IMR-90 (cell line): ENCODE results near the gene CBX3. TPM values are rescaled to one million over a fixed set of nuclear protein-coding genes. Genes with fewer than 3 reads are reported as not detected.

Experiments
- ATAC-seq: fragments of 200-7000 bp; cut with Tn5 transposase; 2 replicates; pipeline ENCODE4 v1.9.1; 2020; ENCODE audit warnings: low read depth, mild to moderate bottlenecking, moderate library complexity
- BruUV-seq: library from RNA; stranded (reverse); fragments of 400-500 nt; replicated peaks from 2 replicates; lab custom pipeline; 2021; lab: Mats Ljungman, UMichigan
- CTCF ChIA-PET: fragments of 300-600 bp; formaldehyde crosslinking; extraction: SDS; loops from one replicate; lab custom pipeline; 2021; ENCODE audit warnings: antibody characterized with exemption; lab: Yijun Ruan, JAX
- POLR2A ChIA-PET: fragments of 300-600 bp; sonication (Branson Sonifier 250); formaldehyde crosslinking; loops from one replicate; lab custom pipeline; 2022; ENCODE audit warnings: antibody characterized with exemption; ENCODE audit not compliant: unreplicated experiment; lab: Charles Lee
- DNase-seq: peaks from one replicate; pipeline ENCODE4 v3.0.0; 2013
- H2AFZ ChIP-seq: replicated peaks from 2 replicates; pipeline ENCODE3; 2013; ENCODE audit warnings: low read length, mild to moderate bottlenecking; ENCODE audit not compliant: poor library complexity
- H2AK5ac ChIP-seq: 2 replicates; pipeline ENCODE4 v1.6.1; 2013; ENCODE audit warnings: low read depth, low read length, inconsistent platforms
- H2AK9ac ChIP-seq: replicated peaks from 2 replicates; pipeline ENCODE3; 2013; ENCODE audit warnings: mild to moderate bottlenecking, low read depth, low read length, moderate library complexity; ENCODE audit not compliant: poor library complexity
- H2BK120ac ChIP-seq: 2 replicates; pipeline ENCODE4 v1.6.1; 2013; ENCODE audit warnings: low read depth, low read length, inconsistent platforms
- H2BK15ac ChIP-seq: 3 replicates; pipeline ENCODE4 v1.6.1; 2013; ENCODE audit warnings: low read depth, low read length, inconsistent platforms
- H2BK20ac ChIP-seq: 2 replicates; pipeline ENCODE4 v1.6.1; 2013; ENCODE audit warnings: low read depth, mild to moderate bottlenecking, inconsistent platforms, low read length, moderate library complexity
- H2BK5ac ChIP-seq: 2 replicates; pipeline ENCODE4 v1.6.1; 2013; ENCODE audit warnings: mild to moderate bottlenecking, low read depth, low read length, inconsistent platforms; ENCODE audit not compliant: poor library complexity, severe bottlenecking
- H3K14ac ChIP-seq: replicated peaks from 2 replicates; pipeline ENCODE4 v1.6.1; 2013; ENCODE audit warnings: low read depth, low read length, inconsistent platforms
- H3K18ac ChIP-seq: 2 replicates; pipeline ENCODE4 v1.6.1; 2013; ENCODE audit warnings: low read depth, low read length, control low read depth
- H3K23ac ChIP-seq: 2 replicates; pipeline ENCODE4 v1.6.1; 2013; ENCODE audit warnings: low read depth, low read length, inconsistent platforms
- H3K27ac ChIP-seq: 2 replicates; pipeline ENCODE4 v1.5.1; 2013; ENCODE audit warnings: mild to moderate bottlenecking, control low read depth, low read length; ENCODE audit not compliant: insufficient read depth
- H3K27me3 ChIP-seq: 2 replicates; pipeline ENCODE4 v1.6.1; 2013; ENCODE audit warnings: low read length; ENCODE audit not compliant: control insufficient read depth, insufficient read depth
- H3K36me3 ChIP-seq: 2 replicates; pipeline ENCODE4 v1.6.1; 2013; ENCODE audit warnings: low read length, mixed read lengths; ENCODE audit not compliant: control insufficient read depth, insufficient read depth
- H3K4ac ChIP-seq: 2 replicates; pipeline ENCODE4 v1.6.1; 2013; ENCODE audit warnings: low read depth, low read length, inconsistent platforms
- H3K4me1 ChIP-seq: 2 replicates; pipeline ENCODE4 v1.6.1; 2013; ENCODE audit warnings: low read length, mixed read lengths; ENCODE audit not compliant: control insufficient read depth, insufficient read depth
- H3K4me2 ChIP-seq: 2 replicates; pipeline ENCODE4 v1.6.1; 2013; ENCODE audit warnings: low read depth, mild to moderate bottlenecking, control low read depth, low read length, moderate library complexity
- H3K4me3 ChIP-seq: 2 replicates; pipeline ENCODE4 v1.5.1; 2013; ENCODE audit warnings: low read depth, mild to moderate bottlenecking, control low read depth, low read length, moderate library complexity; ENCODE audit not compliant: insufficient read depth
- H3K56ac ChIP-seq: 2 replicates; pipeline ENCODE4 v1.6.1; 2013; ENCODE audit warnings: low read length, inconsistent platforms; ENCODE audit not compliant: insufficient read depth; ENCODE audit errors: extremely low read depth
- H3K79me1 ChIP-seq, 2 experiments: 2 replicates each; pipeline ENCODE4 v1.6.1; 2013; ENCODE audit warnings: low read length in 2 of 2, inconsistent platforms in 1 of 2, low read depth in 1 of 2
- H3K9ac ChIP-seq: 2 replicates; pipeline ENCODE4 v1.6.1; 2013; ENCODE audit warnings: low read depth, low read length, control low read depth
- H3K9me1 ChIP-seq: 2 replicates; pipeline ENCODE4 v1.6.1; 2013; ENCODE audit warnings: low read length, inconsistent platforms; ENCODE audit not compliant: insufficient read depth
- H3K9me3 ChIP-seq: 2 replicates; pipeline ENCODE4 v1.6.1; 2013; ENCODE audit warnings: low read length; ENCODE audit not compliant: control insufficient read depth, insufficient read depth
- H4K20me1 ChIP-seq: 2 replicates; pipeline ENCODE4 v1.6.1; 2013; ENCODE audit warnings: low read length, inconsistent platforms; ENCODE audit not compliant: insufficient read depth
- H4K5ac ChIP-seq: 2 replicates; pipeline ENCODE4 v1.6.1; 2013; ENCODE audit warnings: mild to moderate bottlenecking, low read depth, low read length, control low read depth
- H4K8ac ChIP-seq, 2 experiments: 2 replicates each; pipeline ENCODE4 v1.6.1; 2013; ENCODE audit warnings: low read depth in 2 of 2, low read length in 2 of 2, control low read depth in 1 of 2, inconsistent platforms in 1 of 2
- H4K91ac ChIP-seq: 2 replicates; pipeline ENCODE4 v1.6.1; 2013; ENCODE audit warnings: low read depth, low read length, inconsistent platforms; ENCODE audit not compliant: insufficient read depth
- BHLHE40 ChIP-seq: fragments of 150-350 bp; IDR thresholded peaks from 2 replicates; pipeline ENCODE4 v1.6.1; 2016; ENCODE audit warnings: mild to moderate bottlenecking, low read depth, low read length
- CEBPB ChIP-seq: IDR thresholded peaks from 2 replicates; pipeline ENCODE4 v1.6.1; 2012; ENCODE audit warnings: low read depth, low read length, improper control_type of control experiment
- CHD1 ChIP-seq: IDR thresholded peaks from 2 replicates; pipeline ENCODE4 v1.6.1; 2012; ENCODE audit warnings: low read depth, low read length, improper control_type of control experiment
- FOS ChIP-seq: fragments of 150-350 bp; IDR thresholded peaks from 2 replicates; pipeline ENCODE4 v1.6.1; 2016; ENCODE audit warnings: low read depth, low read length
- MAFK ChIP-seq: IDR thresholded peaks from 2 replicates; pipeline ENCODE4 v1.6.1; 2012; ENCODE audit warnings: low read depth, low read length, improper control_type of control experiment
- MXI1 ChIP-seq: IDR thresholded peaks from 2 replicates; pipeline ENCODE4 v1.6.1; 2012; ENCODE audit warnings: low read depth, mild to moderate bottlenecking, low read length, moderate library complexity, borderline replicate concordance
- NFE2L2 ChIP-seq: fragments of 150-350 bp; IDR thresholded peaks from 2 replicates; pipeline ENCODE4 v1.6.1; 2016; ENCODE audit warnings: low read depth, mild to moderate bottlenecking, low read length
- POLR2A ChIP-seq: IDR thresholded peaks from 2 replicates; pipeline ENCODE4 v1.6.1; 2012; ENCODE audit warnings: mild to moderate bottlenecking, low read depth, low read length
- RAD21 ChIP-seq: IDR thresholded peaks from 2 replicates; pipeline ENCODE4 v1.6.1; 2012; ENCODE audit warnings: low read length, improper control_type of control experiment
- RCOR1 ChIP-seq: IDR thresholded peaks from 2 replicates; pipeline ENCODE4 v1.6.1; 2012; ENCODE audit warnings: mild to moderate bottlenecking, low read length, improper control_type of control experiment; ENCODE audit not compliant: insufficient replicate concordance
- RFX5 ChIP-seq: IDR thresholded peaks from 2 replicates; pipeline ENCODE4 v1.8.0; 2012; ENCODE audit warnings: low read depth, mild to moderate bottlenecking, low read length, moderate library complexity
- SMC3 ChIP-seq: fragments of 150-350 bp; IDR thresholded peaks from 2 replicates; pipeline ENCODE4 v1.6.1; 2016; ENCODE audit warnings: low read depth, mild to moderate bottlenecking, antibody characterized with exemption, low read length, moderate library complexity
- WGBS, 2 experiments: methylation state at CpG; one replicate each; pipeline versions ENCODE4 v1.1.5 to v1.1.7; 2013; ENCODE audit warnings: missing lambda C conversion rate in 2 of 2; ENCODE audit not compliant: insufficient read length in 1 of 2; ENCODE audit errors: extremely low coverage in 2 of 2; 5-methylcytosine and 5-hydroxymethylcytosine counted together
- dilution Hi-C: fragments of 300-500 bp; cut with HindIII; formaldehyde crosslinking; loops from one replicate; pipeline ENCODE4 v1.14.3; 2018; ENCODE audit warnings: low sequenced_read_pairs; ENCODE audit not compliant: unreplicated experiment
- in situ Hi-C: fragments of 300-500 bp; cut with MboI; formaldehyde crosslinking; loops from 3 replicates; pipeline ENCODE4 v1.14.3; 2019; ENCODE audit warnings: low sequenced_read_pairs, inconsistent platforms, mixed read lengths
- intact Hi-C: fragments of 100-400 bp; cut with micrococcal nuclease; formaldehyde crosslinking; loops from 2 replicates; pipeline ENCODE4 v1.10.0; 2022
- polyA plus RNA-seq, 3 experiments: library from polyadenylated mRNA; depleted of rRNA; stranded (reverse); fragments of >200 nt; gene quantifications; 2 replicates each; pipeline ENCODE4 v1.2.3, GENCODE V29; 2012; ENCODE audit warnings: low replicate concordance in 1 of 3
- total RNA-seq: library from RNA; depleted of rRNA; stranded (reverse); fragments of >200 nt; gene quantifications from 2 replicates; pipeline ENCODE4 v1.2.3, GENCODE V29; 2012
- TF ChIP-seq, protein P1 (sequence below): fragments of 150-350 bp; IDR thresholded peaks from 2 replicates; pipeline ENCODE4 v1.6.1; 2017; ENCODE audit warnings: mild to moderate bottlenecking, antibody characterized with exemption, low read length, low read depth
- TF ChIP-seq, protein P2 (sequence below): conservative IDR thresholded peaks from 2 replicates; pipeline ENCODE4 v1.5.1; 2012; ENCODE audit warnings: mild to moderate bottlenecking, low read depth, low read length, improper control_type of control experiment
- TF ChIP-seq, protein P3 (sequence below): fragments of 150-350 bp; IDR thresholded peaks from 2 replicates; pipeline ENCODE4 v1.6.1; 2016; ENCODE audit warnings: low read depth, mild to moderate bottlenecking, low read length, moderate library complexity, borderline replicate concordance

CBX3 gene
- total and polyA plus RNA-seq, 2 of the 4 experiments (the other 2 are of a cell fraction) = 38.2 to 76.5 TPM

DNA sequence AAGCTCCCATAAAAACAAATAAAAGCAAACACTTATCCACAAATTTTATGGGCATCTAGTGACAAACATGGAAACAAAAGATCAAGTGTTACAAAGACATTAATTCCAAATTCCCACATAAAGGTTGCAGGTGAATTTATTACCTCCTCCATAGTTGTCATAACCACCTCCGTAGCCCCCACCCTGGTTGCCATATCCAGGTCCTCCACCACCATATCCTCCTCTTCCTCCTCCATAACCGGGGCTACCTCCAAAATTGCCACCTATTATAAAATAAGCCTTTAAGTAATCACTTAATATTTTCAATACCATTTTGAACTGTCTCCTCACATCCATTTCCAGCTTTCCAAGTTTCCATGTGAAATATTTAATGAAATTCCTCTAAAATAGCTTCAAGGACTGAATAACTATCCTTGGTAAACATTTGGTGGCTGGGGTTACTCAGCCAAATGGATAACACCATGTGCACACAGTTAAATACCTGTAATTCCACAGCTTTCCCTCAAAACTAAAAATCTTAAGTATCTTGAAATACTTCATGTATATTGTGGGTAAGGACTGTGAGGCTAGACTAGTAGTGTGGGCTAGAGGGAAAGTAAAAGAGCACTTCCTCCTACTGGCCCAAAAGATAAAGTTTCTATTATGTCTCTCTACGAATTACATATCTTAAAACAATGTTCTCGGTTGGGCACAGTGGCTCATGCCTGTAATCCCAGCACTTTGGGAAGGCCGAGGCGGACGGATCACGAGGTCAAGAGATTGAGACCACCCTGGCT, 7.9 kb upstream of the CBX3 start:
- no TSS peak for BruUV-seq
- no peak overlapping the region for H3K4me2 ChIP-seq
- H3K9ac ChIP-seq = no peak overlapping the region
- ChIA-PET POLR2A (no interaction called here), CTCF (interaction anchor here (0.7 kb wide), 1 partner anchor 102 kb away, joined by 3 read pairs; no protein-coding TSS in a partner anchor)
- no peak overlapping the region for H3K4me3 ChIP-seq
- peaks cover 88% of the 10 kb centered on the region for H4K20me1 ChIP-seq
- no peaks in the 10 kb centered on the region for H3K9me3 ChIP-seq
- H3K18ac ChIP-seq = no peak overlapping the region
- H3K36me3 ChIP-seq = peaks cover 51% of the 10 kb centered on the region
- dilution Hi-C loops (no loop called here), in situ Hi-C loops (loop anchor here (10.0 kb wide), 2 partner anchors 911 to 951 kb away; partner anchors contain the start of genes HOXA2, HOXA5 and HOXA6), intact Hi-C loops (no loop called here)
- whole genome bisulfite sequencing, 2 experiments = 80% methylated on average over 1 of the region's 8 CpGs; no CpG with 5 or more reads in 1 of the 2 experiments
- H3K27ac ChIP-seq = no peak overlapping the region
- no peaks in the 10 kb centered on the region for H3K27me3 ChIP-seq
- no peak overlapping the region for H3K23ac ChIP-seq
- H2AFZ ChIP-seq = no peak overlapping the region
- H3K56ac ChIP-seq = no peak overlapping the region
- no peak overlapping the region for H3K14ac ChIP-seq
- H2AK5ac ChIP-seq = no peak overlapping the region
- peaks cover 27 to 47% of the 10 kb centered on the region in 2 experiments for H3K79me1 ChIP-seq
- H4K5ac ChIP-seq = no peak overlapping the region
- H4K91ac ChIP-seq = no peak overlapping the region
- ATAC-seq (no peak), DNase-seq (no peak)
- no peak overlapping the region for H3K4ac ChIP-seq
- H2BK5ac ChIP-seq = no peak overlapping the region
- no peak overlapping the region for H4K8ac ChIP-seq
- no peak overlapping the region for H2AK9ac ChIP-seq
- H3K4me1 ChIP-seq = peaks cover 5% of the 10 kb centered on the region
- no peaks in the 10 kb centered on the region for H3K9me1 ChIP-seq
- H2BK120ac ChIP-seq = no peak overlapping the region
- H2BK15ac ChIP-seq = no peak overlapping the region
- no peak overlapping the region for H2BK20ac ChIP-seq
- TF ChIP-seq, protein P1, sequence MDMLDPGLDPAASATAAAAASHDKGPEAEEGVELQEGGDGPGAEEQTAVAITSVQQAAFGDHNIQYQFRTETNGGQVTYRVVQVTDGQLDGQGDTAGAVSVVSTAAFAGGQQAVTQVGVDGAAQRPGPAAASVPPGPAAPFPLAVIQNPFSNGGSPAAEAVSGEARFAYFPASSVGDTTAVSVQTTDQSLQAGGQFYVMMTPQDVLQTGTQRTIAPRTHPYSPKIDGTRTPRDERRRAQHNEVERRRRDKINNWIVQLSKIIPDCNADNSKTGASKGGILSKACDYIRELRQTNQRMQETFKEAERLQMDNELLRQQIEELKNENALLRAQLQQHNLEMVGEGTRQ = no peak
- TF ChIP-seq NFE2L2 (no peak), POLR2A (no peak), FOS (no peak), RFX5 (no peak), CEBPB (no peak), MAFK (no peak), RCOR1 (no peak), MXI1 (no peak), CHD1 (no peak), SMC3 (no peak), BHLHE40 (no peak), RAD21 (no peak)
- TF ChIP-seq, protein P2, sequence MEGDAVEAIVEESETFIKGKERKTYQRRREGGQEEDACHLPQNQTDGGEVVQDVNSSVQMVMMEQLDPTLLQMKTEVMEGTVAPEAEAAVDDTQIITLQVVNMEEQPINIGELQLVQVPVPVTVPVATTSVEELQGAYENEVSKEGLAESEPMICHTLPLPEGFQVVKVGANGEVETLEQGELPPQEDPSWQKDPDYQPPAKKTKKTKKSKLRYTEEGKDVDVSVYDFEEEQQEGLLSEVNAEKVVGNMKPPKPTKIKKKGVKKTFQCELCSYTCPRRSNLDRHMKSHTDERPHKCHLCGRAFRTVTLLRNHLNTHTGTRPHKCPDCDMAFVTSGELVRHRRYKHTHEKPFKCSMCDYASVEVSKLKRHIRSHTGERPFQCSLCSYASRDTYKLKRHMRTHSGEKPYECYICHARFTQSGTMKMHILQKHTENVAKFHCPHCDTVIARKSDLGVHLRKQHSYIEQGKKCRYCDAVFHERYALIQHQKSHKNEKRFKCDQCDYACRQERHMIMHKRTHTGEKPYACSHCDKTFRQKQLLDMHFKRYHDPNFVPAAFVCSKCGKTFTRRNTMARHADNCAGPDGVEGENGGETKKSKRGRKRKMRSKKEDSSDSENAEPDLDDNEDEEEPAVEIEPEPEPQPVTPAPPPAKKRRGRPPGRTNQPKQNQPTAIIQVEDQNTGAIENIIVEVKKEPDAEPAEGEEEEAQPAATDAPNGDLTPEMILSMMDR = no peak
- TF ChIP-seq, protein P3, sequence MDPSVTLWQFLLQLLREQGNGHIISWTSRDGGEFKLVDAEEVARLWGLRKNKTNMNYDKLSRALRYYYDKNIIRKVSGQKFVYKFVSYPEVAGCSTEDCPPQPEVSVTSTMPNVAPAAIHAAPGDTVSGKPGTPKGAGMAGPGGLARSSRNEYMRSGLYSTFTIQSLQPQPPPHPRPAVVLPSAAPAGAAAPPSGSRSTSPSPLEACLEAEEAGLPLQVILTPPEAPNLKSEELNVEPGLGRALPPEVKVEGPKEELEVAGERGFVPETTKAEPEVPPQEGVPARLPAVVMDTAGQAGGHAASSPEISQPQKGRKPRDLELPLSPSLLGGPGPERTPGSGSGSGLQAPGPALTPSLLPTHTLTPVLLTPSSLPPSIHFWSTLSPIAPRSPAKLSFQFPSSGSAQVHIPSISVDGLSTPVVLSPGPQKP = no peak
